HepG2 (cell line): Measurements from ENCODE around the gene GSTT2. TPM values are rescaled to one million over a fixed set of nuclear protein-coding genes. Genes with fewer than 3 reads are reported as not detected.

ENCODE experiments used
- ARNT ChIP-seq: fragments of 450-650 bp; IDR thresholded peaks from 2 replicates; pipeline ENCODE4 v1.6.1; 2017
- BRCA1 ChIP-seq: sonication (generic); formaldehyde crosslinking; IDR thresholded peaks from 2 replicates; pipeline ENCODE4 v1.4.0; 2020; ENCODE audit warnings: missing genetic modification reagents
- CCDC6 ChIP-seq: sonication (generic); formaldehyde crosslinking; IDR thresholded peaks from 2 replicates; pipeline ENCODE4 v1.8.1; 2022; ENCODE audit warnings: mild to moderate bottlenecking, missing genetic modification reagents, moderate library complexity
- ESRRA ChIP-seq: sonication (generic); formaldehyde crosslinking; IDR thresholded peaks from 2 replicates; pipeline ENCODE4 v1.5.1; 2020; ENCODE audit warnings: mild to moderate bottlenecking, low read depth, missing genetic modification reagents
- GATAD2A ChIP-seq: IDR thresholded peaks from 2 replicates; pipeline ENCODE4 v1.6.1; 2016
- HNRNPK ChIP-seq: fragments of 200-400 bp; formaldehyde crosslinking; IDR thresholded peaks from 2 replicates; pipeline ENCODE4 v1.6.1; 2018; ENCODE audit warnings: low read length, low read depth, moderate library complexity, mild to moderate bottlenecking; ENCODE audit not compliant: poor library complexity, severe bottlenecking
- HOXA9 ChIP-seq: sonication (generic); formaldehyde crosslinking; IDR thresholded peaks from 2 replicates; pipeline ENCODE4 v1.8.1; 2022; ENCODE audit warnings: missing genetic modification reagents, mild to moderate bottlenecking, moderate library complexity, borderline replicate concordance
- MXD3 ChIP-seq: IDR thresholded peaks from 2 replicates; pipeline ENCODE4 v1.6.1; 2016; ENCODE audit warnings: mild to moderate bottlenecking, missing biosample characterization, missing genetic modification reagents
- NCOA2 ChIP-seq: sonication (generic); formaldehyde crosslinking; IDR thresholded peaks from 2 replicates; pipeline ENCODE4 v1.8.0; 2022; ENCODE audit warnings: inconsistent platforms
- NFE2 ChIP-seq: sonication (generic); formaldehyde crosslinking; IDR thresholded peaks from 2 replicates; pipeline ENCODE4 v1.4.0; 2020; ENCODE audit warnings: missing genetic modification reagents
- NR2F6 ChIP-seq, 2 experiments: IDR thresholded peaks; 2 replicates each; pipeline ENCODE4 v1.6.1; 2016; ENCODE audit warnings: antibody characterized with exemption in 1 of 2, mild to moderate bottlenecking in 1 of 2
- SOX5 ChIP-seq: IDR thresholded peaks from 2 replicates; pipeline ENCODE4 v1.6.1; 2016; ENCODE audit warnings: borderline replicate concordance
- SRSF4 ChIP-seq: fragments of 200-400 bp; formaldehyde crosslinking; IDR thresholded peaks from one replicate; pipeline ENCODE4 v1.6.1; 2018; ENCODE audit warnings: mild to moderate bottlenecking, low read depth, low read length, moderate library complexity; ENCODE audit not compliant: poor library complexity, severe bottlenecking
- TCF7L2 ChIP-seq: IDR thresholded peaks from 2 replicates; pipeline ENCODE4 v1.6.1; 2011; ENCODE audit warnings: mild to moderate bottlenecking, low read depth, low read length, moderate library complexity
- TEAD2 ChIP-seq: sonication (generic); formaldehyde crosslinking; IDR thresholded peaks from 2 replicates; pipeline ENCODE4 v1.9.0; 2021; ENCODE audit warnings: missing genetic modification reagents
- TEAD3 ChIP-seq: optimal IDR thresholded peaks from 2 replicates; pipeline ENCODE3; 2016; ENCODE audit warnings: borderline replicate concordance
- THAP8 ChIP-seq: sonication (generic); formaldehyde crosslinking; IDR thresholded peaks from 2 replicates; pipeline ENCODE4 v1.5.1; 2020; ENCODE audit warnings: missing genetic modification reagents, mild to moderate bottlenecking, borderline replicate concordance
- ZBTB20 ChIP-seq: sonication (generic); formaldehyde crosslinking; IDR thresholded peaks from 2 replicates; pipeline ENCODE4 v1.8.1; 2023; ENCODE audit warnings: missing genetic modification reagents, low read depth, mild to moderate bottlenecking, borderline replicate concordance
- ZNF264 ChIP-seq: sonication (generic); formaldehyde crosslinking; IDR thresholded peaks from 2 replicates; pipeline ENCODE4 v1.4.0; 2020; ENCODE audit warnings: missing genetic modification reagents
- ZNF275 ChIP-seq: sonication (generic); formaldehyde crosslinking; IDR thresholded peaks from 2 replicates; pipeline ENCODE4 v1.8.0; 2022; ENCODE audit warnings: missing genetic modification reagents, mild to moderate bottlenecking, inconsistent platforms, borderline replicate concordance
- ZNF33B ChIP-seq: sonication (generic); formaldehyde crosslinking; IDR thresholded peaks from 2 replicates; pipeline ENCODE4 v1.5.1; 2020; ENCODE audit warnings: mild to moderate bottlenecking, missing genetic modification reagents
- ZNF558 ChIP-seq: sonication (generic); formaldehyde crosslinking; IDR thresholded peaks from 2 replicates; pipeline ENCODE4 v1.9.0; 2022; ENCODE audit warnings: mild to moderate bottlenecking, missing genetic modification reagents, borderline replicate concordance
- ZNF570 ChIP-seq: sonication (generic); formaldehyde crosslinking; IDR thresholded peaks from 2 replicates; pipeline ENCODE4 v1.4.0; 2020; ENCODE audit warnings: mild to moderate bottlenecking, missing genetic modification reagents, borderline replicate concordance
- ZNF580 ChIP-seq: IDR thresholded peaks from 2 replicates; pipeline ENCODE4 v1.6.1; 2016; ENCODE audit warnings: low read depth, borderline replicate concordance
- ZNF619 ChIP-seq: sonication (generic); formaldehyde crosslinking; IDR thresholded peaks from 2 replicates; pipeline ENCODE4 v1.4.0; 2020; ENCODE audit warnings: mild to moderate bottlenecking, missing genetic modification reagents
- ZNF746 ChIP-seq: sonication (generic); formaldehyde crosslinking; IDR thresholded peaks from 2 replicates; pipeline ENCODE4 v1.8.0; 2022; ENCODE audit warnings: mild to moderate bottlenecking, missing genetic modification reagents
- ZNF772 ChIP-seq: sonication (generic); formaldehyde crosslinking; IDR thresholded peaks from 2 replicates; pipeline ENCODE4 v1.5.0; 2020; ENCODE audit warnings: mild to moderate bottlenecking, missing genetic modification reagents
- ZNF773 ChIP-seq: sonication (generic); formaldehyde crosslinking; IDR thresholded peaks from 2 replicates; pipeline ENCODE4 v1.4.0; 2020; ENCODE audit warnings: missing genetic modification reagents, borderline replicate concordance
- polyA plus RNA-seq, 8 experiments: library from polyadenylated mRNA; depleted of rRNA in 3 of 8; stranded (reverse) in 7 of 8; unstranded in 1 of 8; fragments of >200 nt; fragmentation: Illumina TruSeq in 4 of 8; extraction: Trizol in 4 of 8; gene quantifications; 2 replicates each; pipeline versions ENCODE4 v1.2.1 to v1.2.3, GENCODE V29; 2011 to 2016; ENCODE audit warnings: low read depth in 4 of 8, missing spikeins in 1 of 8, mixed read lengths in 1 of 8; ENCODE audit not compliant: insufficient read depth in 1 of 8
- total RNA-seq, 5 experiments: library from RNA; depleted of rRNA; stranded (reverse); fragments of >200 nt; fragmentation: Illumina TruSeq; extraction: Trizol; gene quantifications; 2 replicates each; pipeline ENCODE4 v1.2.3, GENCODE V29; 2016; ENCODE audit warnings: low read depth in 1 of 5
- TF ChIP-seq, protein P1 (sequence below): sonication (generic); formaldehyde crosslinking; conservative IDR thresholded peaks from 2 replicates; pipeline ENCODE4 v1.5.0; 2020; ENCODE audit warnings: missing genetic modification reagents

Gene GSTT2
- total and polyA plus RNA-seq, 2 of the 13 experiments (the other 11 are each of a cell fraction or from before 2014, with no cell fraction given): not detected

GRCh38 chr22:23938328-23939016 lies 41.5 kb upstream of the GSTT2 start (continued):
- TF ChIP-seq ZNF772 (CRISPR knock-in tag): no peak
- no peak for TF ChIP-seq ZNF746 (CRISPR knock-in tag)
- TF ChIP-seq, protein P1, sequence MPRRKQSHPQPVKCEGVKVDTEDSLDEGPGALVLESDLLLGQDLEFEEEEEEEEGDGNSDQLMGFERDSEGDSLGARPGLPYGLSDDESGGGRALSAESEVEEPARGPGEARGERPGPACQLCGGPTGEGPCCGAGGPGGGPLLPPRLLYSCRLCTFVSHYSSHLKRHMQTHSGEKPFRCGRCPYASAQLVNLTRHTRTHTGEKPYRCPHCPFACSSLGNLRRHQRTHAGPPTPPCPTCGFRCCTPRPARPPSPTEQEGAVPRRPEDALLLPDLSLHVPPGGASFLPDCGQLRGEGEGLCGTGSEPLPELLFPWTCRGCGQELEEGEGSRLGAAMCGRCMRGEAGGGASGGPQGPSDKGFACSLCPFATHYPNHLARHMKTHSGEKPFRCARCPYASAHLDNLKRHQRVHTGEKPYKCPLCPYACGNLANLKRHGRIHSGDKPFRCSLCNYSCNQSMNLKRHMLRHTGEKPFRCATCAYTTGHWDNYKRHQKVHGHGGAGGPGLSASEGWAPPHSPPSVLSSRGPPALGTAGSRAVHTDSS (CRISPR knock-in tag): no peak
- TF ChIP-seq CCDC6 (CRISPR knock-in tag): no peak
- TF ChIP-seq ARNT: no peak
- peak; percentile 63 for TF ChIP-seq SOX5 (CRISPR knock-in tag)
- TF ChIP-seq NFE2 (CRISPR knock-in tag): no peak
- peak; percentile 23; the same call in 1 of the 2 replicates for TF ChIP-seq GATAD2A
- TF ChIP-seq ZNF33B (CRISPR knock-in tag): no peak
- TF ChIP-seq BRCA1 (CRISPR knock-in tag): no peak
- TF ChIP-seq NR2F6 (IDR thresholded peaks at IDR 0.05): no peak
- 0 out of 2 replicates have a peak, but pooled peaks have one; percentile 22 for TF ChIP-seq NR2F6 (CRISPR knock-in tag; IDR thresholded peaks at IDR 0.05)
- no peak for TF ChIP-seq HOXA9
- no peak for TF ChIP-seq ESRRA (CRISPR knock-in tag)
- peak; percentile 77 for TF ChIP-seq TEAD3 (CRISPR knock-in tag)
- TF ChIP-seq ZNF264 (CRISPR knock-in tag): no peak
- no peak for TF ChIP-seq ZNF570
- no peak for TF ChIP-seq THAP8 (CRISPR knock-in tag)
- TF ChIP-seq TEAD2 (CRISPR knock-in tag): no peak
- no peak for TF ChIP-seq ZNF580
- no peak for TF ChIP-seq ZNF619 (CRISPR knock-in tag)
- no peak for TF ChIP-seq ZNF773 (CRISPR knock-in tag)
- no peak for TF ChIP-seq ZNF558
- no peak for TF ChIP-seq MXD3 (CRISPR knock-in tag)
- TF ChIP-seq NCOA2: peak; percentile 48; the same call in 1 of the 2 replicates
- TF ChIP-seq ZNF275: no peak
- no peak for TF ChIP-seq SRSF4
- TF ChIP-seq TCF7L2: no peak
- no peak for TF ChIP-seq HNRNPK
- no peak for TF ChIP-seq ZBTB20 (CRISPR knock-in tag)
